ENCODE measurements around the gene KIF3A.

GRCh38 chr5:132776938-132777208, 39.5 kb upstream of the KIF3A start:
- TF ChIP-seq, protein P1, sequence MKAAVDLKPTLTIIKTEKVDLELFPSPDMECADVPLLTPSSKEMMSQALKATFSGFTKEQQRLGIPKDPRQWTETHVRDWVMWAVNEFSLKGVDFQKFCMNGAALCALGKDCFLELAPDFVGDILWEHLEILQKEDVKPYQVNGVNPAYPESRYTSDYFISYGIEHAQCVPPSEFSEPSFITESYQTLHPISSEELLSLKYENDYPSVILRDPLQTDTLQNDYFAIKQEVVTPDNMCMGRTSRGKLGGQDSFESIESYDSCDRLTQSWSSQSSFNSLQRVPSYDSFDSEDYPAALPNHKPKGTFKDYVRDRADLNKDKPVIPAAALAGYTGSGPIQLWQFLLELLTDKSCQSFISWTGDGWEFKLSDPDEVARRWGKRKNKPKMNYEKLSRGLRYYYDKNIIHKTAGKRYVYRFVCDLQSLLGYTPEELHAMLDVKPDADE (IDR thresholded peaks at IDR 0.05): no peak
- TF ChIP-seq EZH2 (IDR thresholded peaks at IDR 0.05; ENCODE audit: low read depth, unreplicated experiment) (no peak), EZH2phosphoT487 (IDR thresholded peaks at IDR 0.05; ENCODE audit: unreplicated experiment) (no peak), STAT1 (IDR thresholded peaks at IDR 0.05; ENCODE audit: unreplicated experiment) (no peak)
- TF ChIP-seq, protein P2, sequence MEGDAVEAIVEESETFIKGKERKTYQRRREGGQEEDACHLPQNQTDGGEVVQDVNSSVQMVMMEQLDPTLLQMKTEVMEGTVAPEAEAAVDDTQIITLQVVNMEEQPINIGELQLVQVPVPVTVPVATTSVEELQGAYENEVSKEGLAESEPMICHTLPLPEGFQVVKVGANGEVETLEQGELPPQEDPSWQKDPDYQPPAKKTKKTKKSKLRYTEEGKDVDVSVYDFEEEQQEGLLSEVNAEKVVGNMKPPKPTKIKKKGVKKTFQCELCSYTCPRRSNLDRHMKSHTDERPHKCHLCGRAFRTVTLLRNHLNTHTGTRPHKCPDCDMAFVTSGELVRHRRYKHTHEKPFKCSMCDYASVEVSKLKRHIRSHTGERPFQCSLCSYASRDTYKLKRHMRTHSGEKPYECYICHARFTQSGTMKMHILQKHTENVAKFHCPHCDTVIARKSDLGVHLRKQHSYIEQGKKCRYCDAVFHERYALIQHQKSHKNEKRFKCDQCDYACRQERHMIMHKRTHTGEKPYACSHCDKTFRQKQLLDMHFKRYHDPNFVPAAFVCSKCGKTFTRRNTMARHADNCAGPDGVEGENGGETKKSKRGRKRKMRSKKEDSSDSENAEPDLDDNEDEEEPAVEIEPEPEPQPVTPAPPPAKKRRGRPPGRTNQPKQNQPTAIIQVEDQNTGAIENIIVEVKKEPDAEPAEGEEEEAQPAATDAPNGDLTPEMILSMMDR (conservative IDR thresholded peaks at IDR 0.05; ENCODE audit: low read depth in 2 of 2): no peak
